ENCODE results near the gene ITPRIPL2.

The ITPRIPL2 gene

GRCh38 chr16:19132898-19133297, 19.1 kb downstream of the ITPRIPL2 start:
- POLR2A ChIA-PET (ENCODE audit: low non-redundant PET): no interaction called here
- CTCF ChIA-PET: no interaction called here
- H3K27ac ChIP-seq: peak overlapping the region; percentile 26; the same call in 1 of the 2 replicates
- no peak for DNase-seq (ENCODE audit: low spot score)
- no peak for TF ChIP-seq CTCF (conservative IDR thresholded peaks at IDR 0.05; ENCODE audit: low read depth)

- DNase-seq (ENCODE audit: low spot score): no peak
- CTCF ChIA-PET: no interaction called here
- POLR2A ChIA-PET (ENCODE audit: low non-redundant PET): no interaction called here
- TF ChIP-seq CTCF (conservative IDR thresholded peaks at IDR 0.05; ENCODE audit: low read depth): no peak
- H3K27ac ChIP-seq: no peak overlapping the region
Observed at GRCh38 chr16:19133600-19133999, 19.8 kb downstream of the ITPRIPL2 start.

GRCh38 chr16:19135201-19135842, 21.6 kb downstream of the ITPRIPL2 start:
- no peak for DNase-seq (ENCODE audit: low spot score)
- peak overlapping the region; percentile 98 for H3K27ac ChIP-seq
- TF ChIP-seq CTCF (conservative IDR thresholded peaks at IDR 0.05; ENCODE audit: low read depth): no peak
- CTCF ChIA-PET: interaction anchor here (0.6 kb wide), 1 partner anchor 24 kb away, joined by 3 read pairs; no protein-coding TSS in a partner anchor
- POLR2A ChIA-PET (ENCODE audit: low non-redundant PET): no interaction called here

- ChIA-PET CTCF (interaction anchor here (0.6 to 1.1 kb wide), 3 partner anchors 24 to 378 kb away, joined by 3 to 4 read pairs (median 3); no protein-coding TSS in a partner anchor), POLR2A (ENCODE audit: low non-redundant PET) (no interaction called here)
- H3K27ac ChIP-seq: peak overlapping the region; percentile 98
- TF ChIP-seq CTCF (conservative IDR thresholded peaks at IDR 0.05; ENCODE audit: low read depth): no peak
- DNase-seq (ENCODE audit: low spot score): peak; percentile 82
Observed at GRCh38 chr16:19135896-19136438, 22.2 kb downstream of the ITPRIPL2 start.

GRCh38 chr16:19136549-19137196, 22.9 kb downstream of the ITPRIPL2 start:
- POLR2A ChIA-PET (ENCODE audit: low non-redundant PET): no interaction called here

More at GRCh38 chr16:19136549-19137196, 22.9 kb downstream of the ITPRIPL2 start:
- CTCF ChIA-PET: interaction anchor here (1.1 kb wide), 1 partner anchor 50 kb away, joined by 3 read pairs; no protein-coding TSS in a partner anchor
- no peak for DNase-seq (ENCODE audit: low spot score)
- H3K27ac ChIP-seq: peak overlapping the region; percentile 98
- TF ChIP-seq CTCF (conservative IDR thresholded peaks at IDR 0.05; ENCODE audit: low read depth): no peak
